GDM1 (cell line): ENCODE results near the gene IGSF23.

Experiments used
- DNase-seq: peaks from one replicate; lab custom pipeline; 2025; lab: John Stamatoyannopoulos, UW

IGSF23 gene

GRCh38 chr19:44641501-44642265 is 28.3 kb downstream of the IGSF23 start:
- DNase-seq, result no peak

GRCh38 chr19:44642377-44642776 is 29.0 kb downstream of the IGSF23 start:
- no peak for DNase-seq

- peak; percentile 32 for DNase-seq
These were observed 30.4 kb downstream of the IGSF23 start, which contains the start of gene PVR for GRCh38 chr19:44643605-44644401. TSS of gene PVR (plus strand) at chr19:44643910. CDS start at chr19:44644097, 187 bp downstream.

GRCh38 chr19:44644402-44645016 is 31.1 kb downstream of the IGSF23 start:
- no peak for DNase-seq

- DNase-seq, result no peak
These were observed 32.2 kb downstream of the IGSF23 start for GRCh38 chr19:44645407-44646048.

GRCh38 chr19:44646049-44646416 is 32.7 kb downstream of the IGSF23 start:
- no peak for DNase-seq

GRCh38 chr19:44647144-44647543 is 33.8 kb downstream of the IGSF23 start:
- DNase-seq, result no peak

- no peak for DNase-seq
These were observed 35.4 kb downstream of the IGSF23 start for GRCh38 chr19:44648631-44649251.

- DNase-seq, result no peak
These were observed 36.3 kb downstream of the IGSF23 start for GRCh38 chr19:44649578-44650145.

GRCh38 chr19:44653343-44653742 is 40.0 kb downstream of the IGSF23 start:
- no peak for DNase-seq

- DNase-seq, result no peak
These were observed 40.8 kb downstream of the IGSF23 start for GRCh38 chr19:44653977-44654774.

- DNase-seq, result peak; percentile 48
These were observed 44.0 kb downstream of the IGSF23 start for GRCh38 chr19:44657211-44657921.

GRCh38 chr19:44658069-44658733 is 44.8 kb downstream of the IGSF23 start:
- DNase-seq, result no peak

- no peak for DNase-seq
These were observed 46.7 kb downstream of the IGSF23 start for GRCh38 chr19:44660081-44660480.

GRCh38 chr19:44661205-44661604 is 47.8 kb downstream of the IGSF23 start:
- no peak for DNase-seq

GRCh38 chr19:44661904-44662303 is 48.5 kb downstream of the IGSF23 start:
- DNase-seq, result no peak

- no peak for DNase-seq
These were observed 49.5 kb downstream of the IGSF23 start for GRCh38 chr19:44662691-44663385.

GRCh38 chr19:44663996-44664395 is 50.6 kb downstream of the IGSF23 start:
- no peak for DNase-seq

- DNase-seq, result no peak
These were observed 51.6 kb downstream of the IGSF23 start for GRCh38 chr19:44664976-44665375.
